Ishikawa (cell line): ENCODE results near the gene SLC24A4.

Source experiments
- CEBPB ChIP-seq: IDR thresholded peaks from 2 replicates; pipeline ENCODE4 v1.6.1; 2012
- CREB1 ChIP-seq: IDR thresholded peaks from 2 replicates; pipeline ENCODE4 v1.6.1; 2012; ENCODE audit warnings: low read depth
- EGR1 ChIP-seq: IDR thresholded peaks from 2 replicates; pipeline ENCODE4 v1.6.1; 2012
- EP300 ChIP-seq: IDR thresholded peaks from 2 replicates; pipeline ENCODE4 v1.6.1; 2012; ENCODE audit warnings: borderline replicate concordance
- FOXM1 ChIP-seq: IDR thresholded peaks from 2 replicates; pipeline ENCODE4 v1.6.1; 2012; ENCODE audit warnings: low read depth, borderline replicate concordance
- MAX ChIP-seq: IDR thresholded peaks from 2 replicates; pipeline ENCODE4 v1.6.1; 2012
- NFIC ChIP-seq: IDR thresholded peaks from 2 replicates; pipeline ENCODE4 v1.6.1; 2012
- RAD21 ChIP-seq: IDR thresholded peaks from 2 replicates; pipeline ENCODE4 v1.6.1; 2012; ENCODE audit warnings: low read depth
- REST ChIP-seq: IDR thresholded peaks from 2 replicates; pipeline ENCODE4 v1.6.1; 2012; ENCODE audit warnings: low read depth, mild to moderate bottlenecking
- TAF1 ChIP-seq: IDR thresholded peaks from 2 replicates; pipeline ENCODE4 v1.6.1; 2012; ENCODE audit warnings: low read depth, mild to moderate bottlenecking
- TCF12 ChIP-seq: IDR thresholded peaks from 2 replicates; pipeline ENCODE4 v1.6.1; 2012; ENCODE audit warnings: low read depth
- TEAD4 ChIP-seq: IDR thresholded peaks from 2 replicates; pipeline ENCODE4 v1.6.1; 2012
- USF1 ChIP-seq: IDR thresholded peaks from 2 replicates; pipeline ENCODE4 v1.6.1; 2012
- YY1 ChIP-seq: IDR thresholded peaks from 2 replicates; pipeline ENCODE4 v1.6.1; 2012; ENCODE audit warnings: low read depth
- ZBTB7A ChIP-seq: IDR thresholded peaks from 2 replicates; pipeline ENCODE4 v1.6.1; 2012; ENCODE audit warnings: low read depth

SLC24A4 gene

GRCh38 chr14:92325835-92326234 lies 2.9 kb downstream of the SLC24A4 start:
- no peak for TF ChIP-seq NFIC
- TF ChIP-seq RAD21 = peak; percentile 34; the same call in 1 of the 2 replicates

GRCh38 chr14:92328664-92329255 lies 5.8 kb downstream of the SLC24A4 start:
- TF ChIP-seq EGR1 (no peak), TAF1 (no peak), CREB1 (no peak), MAX (no peak), NFIC (no peak), FOXM1 (no peak), TEAD4 (no peak)

- no peak for TF ChIP-seq TEAD4
Observed at GRCh38 chr14:92334050-92334449, 11.1 kb downstream of the SLC24A4 start.

GRCh38 chr14:92336363-92336762 lies 13.4 kb downstream of the SLC24A4 start:
- TF ChIP-seq CEBPB (peak; percentile 47; the same call in 1 of the 2 replicates), TCF12 (no peak), USF1 (no peak), TAF1 (no peak)

GRCh38 chr14:92339426-92339825 lies 16.5 kb downstream of the SLC24A4 start:
- no peak for TF ChIP-seq USF1
- no peak for TF ChIP-seq TEAD4
- TF ChIP-seq FOXM1 = no peak
- no peak for TF ChIP-seq NFIC
- TF ChIP-seq TCF12 = no peak
- TF ChIP-seq CEBPB = no peak
- no peak for TF ChIP-seq REST
- TF ChIP-seq MAX = no peak
- TF ChIP-seq YY1 = no peak
- no peak for TF ChIP-seq TAF1
- no peak for TF ChIP-seq CREB1
- TF ChIP-seq RAD21 = no peak
- no peak for TF ChIP-seq ZBTB7A
- TF ChIP-seq EGR1 = no peak
- TF ChIP-seq EP300 = no peak

- TF ChIP-seq USF1 (no peak), REST (no peak), NFIC (no peak), ZBTB7A (no peak), TAF1 (no peak), YY1 (no peak), TCF12 (no peak), CREB1 (no peak)
Observed at GRCh38 chr14:92340071-92340470, 17.1 kb downstream of the SLC24A4 start.

GRCh38 chr14:92340931-92341330 lies 18.0 kb downstream of the SLC24A4 start:
- TF ChIP-seq NFIC = no peak
